Putamen (tissue), 1 donor: ENCODE results near the gene NONO.
"Not testable (repeated sequence)": the region's sequence is repeated elsewhere in the genome, so short reads cannot be mapped to it uniquely, and the experiment has no call there.

Experiments used
- DNase-seq: peaks from one replicate; pipeline ENCODE4 v3.0.0-alpha.2; 2016; ENCODE audit warnings: low spot score

Gene NONO

DNA sequence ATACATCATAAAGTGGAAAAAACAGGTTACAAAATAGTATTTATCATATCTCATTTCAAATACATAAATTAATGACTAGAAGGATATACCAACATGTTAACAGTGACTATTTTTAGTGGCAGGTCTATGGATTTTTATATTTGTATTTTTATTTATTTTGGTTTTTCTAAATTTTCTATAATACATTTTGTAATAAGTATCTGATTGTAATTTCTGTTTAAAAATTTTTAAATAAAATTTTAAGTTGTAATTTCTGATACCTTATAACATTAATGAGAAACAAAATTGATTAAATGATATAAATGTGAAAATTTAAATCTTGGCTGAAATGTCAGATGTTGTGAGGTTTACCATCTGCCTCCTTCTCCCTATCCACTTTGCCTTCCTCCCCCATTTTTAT, 2.5 kb downstream of the NONO start:
- no peak for DNase-seq

DNA sequence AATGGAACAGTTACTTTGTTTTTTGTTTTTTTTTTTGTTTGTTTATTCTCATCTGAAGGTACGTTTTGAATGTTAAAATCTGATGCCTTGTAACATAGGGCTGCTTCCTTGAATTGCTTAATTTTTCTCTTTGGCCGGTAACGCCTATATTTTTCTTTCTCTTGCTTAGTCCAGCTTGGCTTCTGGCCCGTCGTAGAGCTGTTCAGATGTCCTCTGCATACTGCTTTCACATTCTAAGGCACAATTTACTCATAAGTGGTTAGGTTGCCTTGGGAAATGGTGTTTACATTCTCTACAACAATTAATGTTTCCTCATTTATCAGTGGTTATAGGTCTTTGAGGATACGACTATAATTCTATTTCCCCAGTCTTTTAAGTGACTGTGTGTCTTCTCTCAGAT, 7.9 kb downstream of the NONO start:
- no peak for DNase-seq

DNA sequence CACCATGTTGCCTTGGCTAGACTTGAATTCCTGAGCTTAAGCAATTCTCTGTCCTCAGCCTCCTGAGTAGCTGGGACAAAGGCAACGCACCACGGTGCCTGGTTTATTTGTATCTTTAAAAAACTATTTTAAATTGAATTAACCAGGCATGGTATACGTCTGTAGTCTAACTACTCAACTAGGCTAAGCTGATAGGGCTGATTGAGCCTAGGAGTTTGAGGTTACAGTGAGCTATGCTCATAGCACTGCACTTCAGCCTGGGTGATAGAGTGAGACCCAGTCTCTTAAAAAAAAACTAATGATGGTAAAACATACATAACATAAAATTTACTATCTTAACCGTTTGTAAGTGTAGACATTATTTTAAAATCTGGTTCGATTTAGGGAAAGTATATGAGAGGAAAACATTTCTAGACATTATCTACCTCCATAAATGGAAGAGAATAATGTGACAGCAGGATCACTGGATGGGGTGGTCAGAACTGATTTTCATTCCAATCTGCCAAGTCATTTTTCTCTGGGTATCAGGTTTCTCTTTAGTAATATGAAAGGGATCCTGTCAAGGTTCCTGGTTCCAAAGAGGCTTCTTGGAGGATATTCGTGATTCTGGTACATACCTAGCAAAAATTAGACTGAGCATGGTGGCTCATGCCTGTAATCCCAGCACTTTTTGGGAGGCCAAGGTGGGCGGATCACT, 9.4 kb downstream of the NONO start:
- DNase-seq, result no peak

DNA sequence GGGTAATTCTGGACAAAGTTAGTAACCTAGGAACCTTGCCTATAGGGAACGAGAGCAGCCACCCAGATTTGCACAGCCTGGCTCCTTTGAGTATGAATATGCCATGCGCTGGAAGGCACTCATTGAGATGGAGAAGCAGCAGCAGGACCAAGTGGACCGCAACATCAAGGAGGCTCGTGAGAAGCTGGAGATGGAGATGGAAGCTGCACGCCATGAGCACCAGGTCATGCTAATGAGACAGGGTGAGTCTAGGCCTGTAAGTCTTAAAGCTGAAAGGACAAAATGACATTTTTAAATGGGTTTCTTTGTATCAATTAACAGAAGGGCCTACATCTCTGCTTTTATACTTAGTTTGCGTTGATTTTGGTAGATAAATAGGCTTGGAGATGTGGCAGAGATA, 13.4 kb downstream of the NONO start:
- DNase-seq, result no peak

DNA sequence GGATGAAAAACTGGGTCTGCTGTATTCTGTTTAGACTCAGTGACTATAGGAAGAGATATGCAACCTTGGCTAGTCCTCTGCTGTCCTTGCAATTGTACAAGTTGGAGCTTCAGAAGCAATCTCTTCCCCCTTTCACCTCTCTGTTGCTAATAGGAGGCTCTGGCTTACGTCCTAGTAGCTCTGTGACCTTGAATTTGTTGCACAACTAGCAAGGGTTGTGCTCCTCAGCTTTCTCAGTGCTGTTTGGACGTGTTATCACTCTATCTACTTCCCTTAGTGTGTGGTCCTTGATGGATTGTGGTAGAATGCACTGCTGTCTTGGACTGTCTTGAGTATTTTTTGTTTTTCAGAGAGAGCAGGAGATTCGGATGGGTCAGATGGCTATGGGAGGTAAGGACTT, 14.7 kb downstream of the NONO start:
- DNase-seq, result no peak

DNA sequence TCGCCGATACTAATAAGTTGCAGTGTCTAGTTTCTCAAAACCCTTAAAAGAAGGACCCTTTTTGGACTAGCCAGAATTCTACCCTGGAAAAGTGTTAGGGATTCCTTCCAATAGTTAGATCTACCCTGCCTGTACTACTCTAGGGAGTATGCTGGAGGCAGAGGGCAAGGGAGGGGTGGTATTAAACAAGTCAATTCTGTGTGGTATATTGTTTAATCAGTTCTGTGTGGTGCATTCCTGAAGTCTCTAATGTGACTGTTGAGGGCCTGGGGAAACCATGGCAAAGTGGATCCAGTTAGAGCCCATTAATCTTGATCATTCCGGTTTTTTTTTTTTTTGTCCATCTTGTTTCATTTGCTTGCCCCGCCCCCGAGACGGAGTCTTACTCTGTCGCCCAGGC, 16.6 kb downstream of the NONO start:
- DNase-seq, result not testable (repeated sequence)

DNA sequence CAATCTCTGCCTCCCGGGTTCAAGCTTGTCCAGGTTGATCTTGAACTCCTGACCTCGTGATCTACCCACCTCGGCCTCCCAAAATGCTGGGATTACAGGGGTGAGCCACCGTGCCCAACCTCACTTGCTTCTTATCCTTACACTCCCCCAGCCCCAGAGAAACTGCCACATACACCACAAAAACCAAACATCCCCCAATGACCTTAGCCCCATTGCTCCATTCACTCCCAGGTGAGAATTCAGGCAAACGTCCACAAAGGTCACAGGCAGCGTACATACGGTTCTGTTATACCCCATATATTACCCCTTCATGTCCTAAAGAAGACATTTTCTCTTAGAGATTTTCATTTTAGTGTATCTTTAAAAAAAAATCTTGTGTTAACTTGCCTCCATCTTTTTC, 17.1 kb downstream of the NONO start:
- not testable (repeated sequence) for DNase-seq

DNA sequence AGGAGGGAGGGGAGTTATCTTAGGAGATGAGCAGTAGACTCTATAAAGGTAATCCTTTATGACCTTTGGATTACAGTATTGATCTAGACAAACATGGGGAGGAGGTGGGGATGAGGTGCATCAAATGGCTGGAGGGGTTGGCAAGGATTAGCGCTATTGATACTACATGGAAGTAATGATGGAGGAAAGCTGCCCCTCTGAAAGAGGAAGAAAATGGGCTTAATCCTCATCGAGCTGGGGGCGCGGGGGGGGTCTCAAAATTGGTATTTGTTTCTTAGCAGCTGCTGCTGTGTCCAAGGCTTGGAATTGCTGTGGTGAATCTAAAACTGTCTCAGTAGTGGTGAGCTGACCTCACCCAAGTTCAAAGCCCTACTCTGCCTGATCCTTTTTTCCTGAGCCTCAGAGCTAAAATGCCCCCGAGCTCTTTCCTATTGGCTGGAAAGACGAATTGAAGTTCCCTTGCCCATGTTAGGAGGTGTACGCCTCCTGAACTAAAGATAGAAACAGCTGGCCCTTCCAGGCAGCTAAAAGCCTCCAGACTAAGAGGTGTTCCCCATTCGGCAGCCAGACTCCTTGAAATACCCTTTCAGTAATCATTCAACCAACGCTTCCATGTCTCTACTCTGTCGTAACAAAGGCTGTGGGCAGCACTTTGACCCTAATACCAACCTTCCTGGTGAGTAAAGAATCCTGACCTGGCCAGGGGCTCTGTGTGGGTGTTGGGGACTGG, 17.9 kb downstream of the NONO start, which contains the start of gene ITGB1BP2:
TSS of gene ITGB1BP2 (plus strand) at position 556 of the 730 bp plus-strand sequence. CDS start at position 613, 57 bp downstream.
- DNase-seq, result no peak

DNA sequence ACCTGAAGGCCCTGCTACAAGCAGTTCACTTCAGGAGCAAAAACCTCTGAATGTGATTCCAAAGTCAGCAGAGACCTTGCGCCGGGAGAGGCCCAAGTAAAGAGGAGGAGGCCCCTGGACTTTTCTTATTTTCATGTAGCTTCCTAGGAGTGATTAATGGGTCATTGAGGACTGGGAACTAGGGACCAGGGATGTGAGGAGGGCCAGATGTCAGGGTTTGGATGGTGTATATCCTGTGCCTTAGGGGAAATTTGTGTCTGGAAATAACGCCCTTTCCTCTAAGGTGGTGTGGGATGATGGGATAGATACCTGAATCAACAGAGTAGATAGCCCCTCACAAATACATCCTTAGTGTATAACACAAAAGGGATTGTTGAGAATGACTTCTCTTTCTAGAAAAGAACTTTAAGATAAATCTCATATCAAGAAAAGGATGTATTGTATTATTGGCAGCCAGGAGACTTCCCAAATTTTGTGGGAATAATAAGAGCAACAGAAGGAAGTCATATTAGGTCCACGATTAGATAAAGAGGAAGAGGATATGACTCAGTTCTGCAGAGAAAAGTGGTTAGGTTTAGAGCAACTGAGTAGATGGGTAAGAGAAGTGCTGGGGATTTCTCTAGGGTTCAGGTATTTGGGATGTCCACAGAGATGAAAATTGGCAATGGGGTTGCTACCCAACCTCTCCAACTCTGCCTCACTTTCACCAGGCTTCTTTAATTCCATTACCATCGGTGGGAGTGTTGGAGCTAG, 19.2 kb downstream of the NONO start:
- no peak for DNase-seq

DNA sequence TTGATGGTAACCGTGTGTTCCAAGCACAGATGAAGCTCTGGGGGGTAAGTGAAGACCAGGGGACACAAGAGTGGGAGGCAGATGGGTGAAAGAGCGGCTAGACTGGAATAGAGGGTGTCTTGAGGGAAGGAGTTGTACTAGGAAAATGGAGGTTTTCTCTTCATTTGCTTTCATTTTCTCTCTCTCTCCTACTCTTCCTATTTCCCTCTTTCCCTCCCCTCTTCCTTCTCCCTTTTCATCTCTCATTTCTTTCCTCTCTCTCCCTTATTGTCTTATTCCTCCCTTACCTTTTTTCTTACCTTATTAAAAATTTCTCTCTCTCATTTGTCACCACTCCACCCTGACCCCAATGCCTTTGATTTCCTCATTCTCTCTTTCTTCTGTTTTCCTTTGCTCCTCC, 21.1 kb downstream of the NONO start:
- DNase-seq, result no peak

DNA sequence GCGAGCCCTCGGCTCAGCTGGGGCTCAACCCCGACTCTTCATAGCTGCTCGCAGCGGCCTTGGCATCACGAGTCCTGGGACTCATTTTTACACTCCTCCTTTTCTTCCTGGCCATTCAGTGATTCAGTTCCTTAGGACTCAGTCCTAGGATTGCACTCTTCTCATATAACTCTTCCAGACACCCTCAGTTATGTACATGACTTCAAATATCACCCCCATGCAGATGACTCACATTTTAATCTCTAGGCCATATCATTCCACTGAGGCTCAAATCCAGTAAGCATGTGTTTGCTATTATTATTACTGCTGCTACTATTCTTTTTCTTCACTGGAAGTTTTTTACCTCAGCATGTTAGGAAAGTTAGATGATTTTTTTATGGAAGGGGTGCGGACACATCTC, 32.5 kb downstream of the NONO start:
- no peak for DNase-seq

DNA sequence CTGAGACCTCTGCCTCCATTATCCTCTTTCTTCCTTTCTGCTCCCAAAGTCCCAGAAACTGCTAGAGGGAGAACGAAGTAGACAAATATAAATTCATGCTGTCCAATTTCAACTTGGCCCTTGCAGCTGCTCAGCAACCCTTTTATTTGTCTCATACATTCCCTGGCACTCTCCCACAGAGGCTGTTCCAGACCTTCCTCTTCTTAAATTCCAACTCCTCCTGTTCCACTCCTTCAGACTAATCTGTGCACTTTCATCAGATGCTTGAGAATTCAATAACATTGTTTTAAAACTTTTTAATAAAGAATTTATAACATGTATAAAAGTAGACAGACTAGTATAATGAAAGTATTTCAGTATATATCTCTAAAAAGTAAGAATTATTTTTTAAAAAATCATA, 33.5 kb downstream of the NONO start:
- not testable (repeated sequence) for DNase-seq

DNA sequence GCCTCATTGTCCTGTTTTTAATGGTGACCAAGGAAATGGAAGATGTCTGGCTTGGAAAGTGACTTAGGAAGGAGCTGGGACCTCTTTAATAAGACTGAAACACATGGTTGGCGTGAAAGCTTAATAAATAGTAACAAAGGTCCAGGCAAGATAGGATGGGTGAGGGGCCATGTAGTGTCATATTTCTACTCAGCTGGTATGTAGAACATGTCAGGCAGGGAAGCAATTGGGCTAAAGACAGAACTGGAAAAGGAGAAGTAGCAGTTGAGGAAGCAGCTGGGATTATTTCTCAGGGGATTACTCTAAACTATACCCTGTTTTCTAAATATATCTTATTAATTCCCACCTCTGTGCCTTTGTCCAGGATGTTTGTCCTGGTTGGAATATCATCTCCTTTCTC, 36.7 kb downstream of the NONO start:
- no peak for DNase-seq

DNA sequence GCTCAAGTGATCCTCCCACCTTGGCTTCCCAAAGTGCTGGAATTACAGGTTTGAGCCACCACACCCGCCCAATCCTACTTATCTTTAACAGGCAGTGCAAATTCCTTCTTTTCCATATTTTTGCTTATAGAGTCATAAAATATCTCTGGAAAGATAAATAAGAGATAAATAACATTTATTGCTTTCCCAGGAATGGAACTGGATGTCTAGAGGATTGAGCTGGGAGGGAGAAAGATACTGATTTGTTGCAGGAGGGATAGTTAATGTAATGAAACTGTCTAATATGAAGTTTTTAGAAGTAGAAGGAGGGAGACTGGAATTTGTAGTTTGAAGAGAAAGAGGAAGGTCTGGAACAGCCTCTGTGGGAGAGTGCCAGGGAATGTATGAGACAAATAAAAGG, 38.3 kb downstream of the NONO start:
- no peak for DNase-seq

DNA sequence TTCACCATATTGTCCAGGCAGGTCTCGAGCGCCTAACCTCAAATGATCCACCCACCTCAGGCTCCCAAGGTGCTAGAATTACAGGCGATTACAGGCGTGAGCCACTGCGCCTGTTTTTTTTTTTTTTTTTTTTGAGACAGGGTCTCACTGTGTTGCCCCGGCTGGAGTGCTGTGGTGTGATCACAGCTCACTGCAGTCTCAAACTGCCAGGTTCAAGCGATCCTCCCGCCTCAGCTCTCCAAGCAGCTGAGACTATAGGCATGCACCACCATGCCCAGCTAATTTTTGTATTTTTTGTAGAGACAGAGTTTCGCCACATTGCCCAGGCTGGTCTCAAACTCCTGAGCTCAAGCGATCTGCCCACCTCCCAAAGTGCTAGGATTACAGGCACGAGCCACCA, 41.0 kb downstream of the NONO start:
- not testable (repeated sequence) for DNase-seq

DNA sequence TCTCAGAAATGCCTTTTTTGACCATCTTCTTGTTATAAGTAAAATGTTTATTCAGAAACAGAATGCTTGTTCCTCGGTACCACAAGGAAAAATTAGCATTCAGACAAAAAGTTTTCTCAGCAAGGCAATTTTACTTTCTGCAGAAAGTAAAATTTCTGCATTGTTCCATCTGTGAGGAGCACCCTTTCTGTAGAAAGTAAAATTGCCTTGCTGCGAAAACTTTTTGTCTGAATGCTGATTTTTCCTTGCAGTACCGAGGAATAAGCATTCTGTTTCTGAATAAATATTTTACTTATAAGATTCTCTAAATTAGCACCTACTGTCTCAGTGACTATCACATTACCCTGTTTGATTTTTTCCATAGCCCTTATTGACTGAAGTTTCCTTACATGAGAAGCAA, 43.0 kb downstream of the NONO start:
- no peak for DNase-seq

DNA sequence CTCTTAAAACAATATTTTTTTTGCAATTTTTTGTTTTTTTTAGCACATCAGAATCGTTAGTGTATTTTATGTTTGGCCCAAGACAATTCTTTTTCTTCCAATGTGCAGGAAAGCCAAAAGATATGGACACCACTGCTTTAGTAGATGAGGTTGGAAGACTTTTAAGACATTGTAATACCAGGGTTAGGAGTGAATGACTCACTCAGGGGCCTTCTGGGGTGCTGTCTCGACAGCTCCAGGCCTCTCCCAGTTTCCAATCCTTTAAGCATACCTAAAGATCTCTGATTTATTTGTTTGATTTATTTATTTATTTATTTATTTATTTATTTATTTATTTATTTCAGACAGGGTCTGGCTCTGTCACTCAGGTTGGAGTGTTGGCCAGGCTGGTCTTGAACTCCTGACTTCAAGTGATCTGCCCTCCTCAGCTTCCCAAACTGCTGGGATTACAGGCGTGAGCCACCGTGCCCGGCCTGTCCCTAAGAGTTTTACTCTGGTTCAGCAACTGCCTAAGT, 65.8 kb downstream of the NONO start:
- DNase-seq, result not testable (repeated sequence)

DNA sequence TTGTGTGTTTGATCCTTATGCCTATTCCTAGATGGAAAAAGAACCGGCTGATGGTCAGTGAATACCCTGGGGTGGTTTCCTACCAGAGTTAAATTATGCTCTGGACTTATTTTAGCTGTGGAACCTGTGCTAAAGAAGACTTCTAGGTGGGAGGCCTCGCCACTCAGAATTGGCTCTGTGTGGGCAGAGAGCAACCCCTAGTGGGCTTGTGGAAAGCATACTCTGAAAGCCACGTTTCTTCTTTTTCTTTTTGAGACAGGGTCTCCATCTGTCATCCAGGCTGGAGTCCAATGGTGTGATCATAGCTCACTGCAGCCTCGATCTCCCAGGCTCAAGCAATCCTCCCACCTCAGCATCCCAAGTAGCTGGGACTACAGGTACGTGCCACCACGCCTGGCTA, 66.4 kb downstream of the NONO start:
- DNase-seq, result not testable (repeated sequence)
